ENCODE measurements around the gene SHC2. TPM values are rescaled to one million over a fixed set of nuclear protein-coding genes. Genes with fewer than 3 reads are reported as not detected.
A peak's percentile ranks its signal among the peaks of the same experiment; 100 is the strongest.

Gene SHC2
- total and polyA plus RNA-seq, 9 of the 15 experiments (the other 6 are each of a cell fraction or from before 2014, with no cell fraction given), result 0.14 to 0.36 (median 0.17) TPM; not detected in 5

DNA sequence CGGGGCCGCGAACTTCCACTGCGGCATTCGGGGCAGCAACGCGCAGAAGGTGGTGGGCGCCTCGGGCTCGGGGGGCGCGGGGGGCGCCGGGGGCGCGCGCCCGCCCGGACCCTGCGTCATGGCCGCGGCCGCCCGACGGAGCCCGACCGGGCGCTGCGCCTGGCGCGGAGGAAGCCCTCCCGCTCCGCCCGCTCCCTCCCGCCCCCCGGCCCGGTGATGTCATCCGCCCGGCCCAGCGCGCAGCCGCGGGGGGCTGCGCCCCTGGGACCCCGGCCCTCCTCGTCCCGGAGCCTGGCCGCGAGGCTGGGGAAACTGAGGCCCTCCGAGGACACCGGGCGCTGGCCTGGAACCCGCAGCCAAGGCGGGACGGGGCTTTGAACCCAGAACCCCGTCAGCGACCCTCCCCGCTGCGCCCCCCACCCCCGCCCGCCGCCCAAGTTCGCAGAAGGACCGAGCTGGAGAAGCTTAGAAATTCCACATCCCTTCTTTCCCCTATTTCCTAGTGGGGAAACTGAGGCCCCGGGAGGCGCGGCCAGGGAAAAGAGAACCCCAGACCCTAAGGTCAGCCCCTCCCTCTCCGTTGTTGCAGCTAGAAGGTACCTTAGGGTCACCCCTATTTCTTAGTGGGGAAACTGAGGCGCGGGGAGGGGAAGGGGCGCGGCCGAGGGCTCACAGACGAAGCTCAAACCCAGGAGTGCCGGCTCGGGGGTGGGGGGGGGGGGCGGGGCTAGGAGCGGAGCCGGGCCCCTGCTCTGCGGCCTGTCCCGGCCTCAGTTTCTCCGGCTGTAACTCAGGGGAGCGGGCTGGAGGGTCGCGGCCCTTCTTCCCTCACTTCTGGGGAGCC lies at the start of gene SHC2 (continued):
- TF ChIP-seq ZBTB7A (IDR thresholded peaks at IDR 0.05; ENCODE audit: borderline replicate concordance, control insufficient read depth, low read depth, low read length) (peak; percentile 92), SAFB2 (IDR thresholded peaks at IDR 0.05; ENCODE audit: borderline replicate concordance, low read depth, low read length, severe bottlenecking) (no peak), SP1 (CRISPR knock-in tag; IDR thresholded peaks at IDR 0.05) (0 out of 2 replicates have a peak, but pooled peaks have one; percentile 1), BCOR (IDR thresholded peaks at IDR 0.05) (0 out of 2 replicates have a peak, but pooled peaks have one; percentile 38), LARP7 (IDR thresholded peaks at IDR 0.05) (no peak)
- TF ChIP-seq, protein P1, sequence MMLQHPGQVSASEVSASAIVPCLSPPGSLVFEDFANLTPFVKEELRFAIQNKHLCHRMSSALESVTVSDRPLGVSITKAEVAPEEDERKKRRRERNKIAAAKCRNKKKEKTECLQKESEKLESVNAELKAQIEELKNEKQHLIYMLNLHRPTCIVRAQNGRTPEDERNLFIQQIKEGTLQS (IDR thresholded peaks at IDR 0.05), result peak; percentile 35; the same call in 1 of the 2 replicates
- TF ChIP-seq, protein P1 (CRISPR knock-in tag; conservative IDR thresholded peaks at IDR 0.05), result no peak

Measured in K562 (cell line).